Hepatocyte (in vitro differentiated cells): ENCODE data around the gene NOL8.

ENCODE experiments used
- CTCF ChIP-seq: fragments of 200-600 bp; sonication (generic); IDR thresholded peaks from 2 replicates; pipeline ENCODE4 v1.5.1; 2016; ENCODE audit warnings: antibody characterized with exemption, mild to moderate bottlenecking; ENCODE audit not compliant: poor library complexity
- EZH2 ChIP-seq: fragments of 200-600 bp; sonication (generic); IDR thresholded peaks from 2 replicates; pipeline ENCODE4 v1.6.1; 2016; ENCODE audit warnings: antibody characterized with exemption, mild to moderate bottlenecking, borderline replicate concordance

GRCh38 chr9:92275541-92275940 lies 49.6 kb downstream of the NOL8 start:
- TF ChIP-seq CTCF = no peak
- no peak for TF ChIP-seq EZH2
